IMR-90 (cell line): ENCODE results near the gene CNOT3. TPM values are rescaled to one million over a fixed set of nuclear protein-coding genes. Genes with fewer than 3 reads are reported as not detected.
A peak's percentile ranks its signal among the peaks of the same experiment; 100 is the strongest.

Experiments used
- ATAC-seq: fragments of 200-7000 bp; cut with Tn5 transposase; 2 replicates; pipeline ENCODE4 v1.9.1; 2020; ENCODE audit warnings: low read depth, mild to moderate bottlenecking, moderate library complexity
- Bru-seq: library from RNA; stranded (reverse); fragments of 400-500 nt; gene quantifications from one replicate; lab custom pipeline; 2021; lab: Mats Ljungman, UMichigan
- BruChase-seq, 2 experiments: library from RNA; stranded (reverse); fragments of 400-500 nt; gene quantifications; one replicate each; lab custom pipeline; 2021; lab: Mats Ljungman, UMichigan
- BruUV-seq: library from RNA; stranded (reverse); fragments of 400-500 nt; replicated peaks from 2 replicates; lab custom pipeline; 2021; lab: Mats Ljungman, UMichigan
- CTCF ChIA-PET: fragments of 300-600 bp; formaldehyde crosslinking; extraction: SDS; loops from one replicate; lab custom pipeline; 2021; ENCODE audit warnings: antibody characterized with exemption; lab: Yijun Ruan, JAX
- POLR2A ChIA-PET: fragments of 300-600 bp; sonication (Branson Sonifier 250); formaldehyde crosslinking; loops from one replicate; lab custom pipeline; 2022; ENCODE audit warnings: antibody characterized with exemption; ENCODE audit not compliant: unreplicated experiment; lab: Charles Lee
- DNase-seq: peaks from one replicate; pipeline ENCODE4 v3.0.0; 2013
- H2AFZ ChIP-seq: replicated peaks from 2 replicates; pipeline ENCODE3; 2013; ENCODE audit warnings: low read length, mild to moderate bottlenecking; ENCODE audit not compliant: poor library complexity
- H2AK5ac ChIP-seq: 2 replicates; pipeline ENCODE4 v1.6.1; 2013; ENCODE audit warnings: low read depth, low read length, inconsistent platforms
- H2AK9ac ChIP-seq: replicated peaks from 2 replicates; pipeline ENCODE3; 2013; ENCODE audit warnings: mild to moderate bottlenecking, low read depth, low read length, moderate library complexity; ENCODE audit not compliant: poor library complexity
- H2BK120ac ChIP-seq: 2 replicates; pipeline ENCODE4 v1.6.1; 2013; ENCODE audit warnings: low read depth, low read length, inconsistent platforms
- H2BK15ac ChIP-seq: 3 replicates; pipeline ENCODE4 v1.6.1; 2013; ENCODE audit warnings: low read depth, low read length, inconsistent platforms
- H2BK20ac ChIP-seq: 2 replicates; pipeline ENCODE4 v1.6.1; 2013; ENCODE audit warnings: low read depth, mild to moderate bottlenecking, inconsistent platforms, low read length, moderate library complexity
- H2BK5ac ChIP-seq: 2 replicates; pipeline ENCODE4 v1.6.1; 2013; ENCODE audit warnings: mild to moderate bottlenecking, low read depth, low read length, inconsistent platforms; ENCODE audit not compliant: poor library complexity, severe bottlenecking
- H3K14ac ChIP-seq: replicated peaks from 2 replicates; pipeline ENCODE4 v1.6.1; 2013; ENCODE audit warnings: low read depth, low read length, inconsistent platforms
- H3K18ac ChIP-seq: 2 replicates; pipeline ENCODE4 v1.6.1; 2013; ENCODE audit warnings: low read depth, low read length, control low read depth
- H3K23ac ChIP-seq: 2 replicates; pipeline ENCODE4 v1.6.1; 2013; ENCODE audit warnings: low read depth, low read length, inconsistent platforms
- H3K27ac ChIP-seq: 2 replicates; pipeline ENCODE4 v1.5.1; 2013; ENCODE audit warnings: mild to moderate bottlenecking, control low read depth, low read length; ENCODE audit not compliant: insufficient read depth
- H3K27me3 ChIP-seq: 2 replicates; pipeline ENCODE4 v1.6.1; 2013; ENCODE audit warnings: low read length; ENCODE audit not compliant: control insufficient read depth, insufficient read depth
- H3K36me3 ChIP-seq: 2 replicates; pipeline ENCODE4 v1.6.1; 2013; ENCODE audit warnings: low read length, mixed read lengths; ENCODE audit not compliant: control insufficient read depth, insufficient read depth
- H3K4ac ChIP-seq: 2 replicates; pipeline ENCODE4 v1.6.1; 2013; ENCODE audit warnings: low read depth, low read length, inconsistent platforms
- H3K4me1 ChIP-seq: 2 replicates; pipeline ENCODE4 v1.6.1; 2013; ENCODE audit warnings: low read length, mixed read lengths; ENCODE audit not compliant: control insufficient read depth, insufficient read depth
- H3K4me2 ChIP-seq: 2 replicates; pipeline ENCODE4 v1.6.1; 2013; ENCODE audit warnings: low read depth, mild to moderate bottlenecking, control low read depth, low read length, moderate library complexity
- H3K4me3 ChIP-seq: 2 replicates; pipeline ENCODE4 v1.5.1; 2013; ENCODE audit warnings: low read depth, mild to moderate bottlenecking, control low read depth, low read length, moderate library complexity; ENCODE audit not compliant: insufficient read depth
- H3K56ac ChIP-seq: 2 replicates; pipeline ENCODE4 v1.6.1; 2013; ENCODE audit warnings: low read length, inconsistent platforms; ENCODE audit not compliant: insufficient read depth; ENCODE audit errors: extremely low read depth
- H3K79me1 ChIP-seq, 2 experiments: 2 replicates each; pipeline ENCODE4 v1.6.1; 2013; ENCODE audit warnings: low read length in 2 of 2, inconsistent platforms in 1 of 2, low read depth in 1 of 2
- H3K9ac ChIP-seq: 2 replicates; pipeline ENCODE4 v1.6.1; 2013; ENCODE audit warnings: low read depth, low read length, control low read depth
- H3K9me1 ChIP-seq: 2 replicates; pipeline ENCODE4 v1.6.1; 2013; ENCODE audit warnings: low read length, inconsistent platforms; ENCODE audit not compliant: insufficient read depth
- H3K9me3 ChIP-seq: 2 replicates; pipeline ENCODE4 v1.6.1; 2013; ENCODE audit warnings: low read length; ENCODE audit not compliant: control insufficient read depth, insufficient read depth
- H4K20me1 ChIP-seq: 2 replicates; pipeline ENCODE4 v1.6.1; 2013; ENCODE audit warnings: low read length, inconsistent platforms; ENCODE audit not compliant: insufficient read depth
- H4K5ac ChIP-seq: 2 replicates; pipeline ENCODE4 v1.6.1; 2013; ENCODE audit warnings: mild to moderate bottlenecking, low read depth, low read length, control low read depth
- H4K8ac ChIP-seq, 2 experiments: 2 replicates each; pipeline ENCODE4 v1.6.1; 2013; ENCODE audit warnings: low read depth in 2 of 2, low read length in 2 of 2, control low read depth in 1 of 2, inconsistent platforms in 1 of 2
- H4K91ac ChIP-seq: 2 replicates; pipeline ENCODE4 v1.6.1; 2013; ENCODE audit warnings: low read depth, low read length, inconsistent platforms; ENCODE audit not compliant: insufficient read depth
- BHLHE40 ChIP-seq: fragments of 150-350 bp; IDR thresholded peaks from 2 replicates; pipeline ENCODE4 v1.6.1; 2016; ENCODE audit warnings: mild to moderate bottlenecking, low read depth, low read length
- CHD1 ChIP-seq: IDR thresholded peaks from 2 replicates; pipeline ENCODE4 v1.6.1; 2012; ENCODE audit warnings: low read depth, low read length, improper control_type of control experiment
- CTCF ChIP-seq: conservative IDR thresholded peaks from 2 replicates; pipeline ENCODE4 v1.5.1; 2012; ENCODE audit warnings: mild to moderate bottlenecking, low read depth, low read length, improper control_type of control experiment
- ELK1 ChIP-seq: fragments of 150-350 bp; IDR thresholded peaks from 2 replicates; pipeline ENCODE4 v1.6.1; 2016; ENCODE audit warnings: low read depth, mild to moderate bottlenecking, low read length, moderate library complexity, borderline replicate concordance
- MAFK ChIP-seq: IDR thresholded peaks from 2 replicates; pipeline ENCODE4 v1.6.1; 2012; ENCODE audit warnings: low read depth, low read length, improper control_type of control experiment
- MAZ ChIP-seq: IDR thresholded peaks from 2 replicates; pipeline ENCODE4 v1.6.1; 2012; ENCODE audit warnings: low read depth, mild to moderate bottlenecking, low read length, improper control_type of control experiment, moderate library complexity, borderline replicate concordance
- MXI1 ChIP-seq: IDR thresholded peaks from 2 replicates; pipeline ENCODE4 v1.6.1; 2012; ENCODE audit warnings: low read depth, mild to moderate bottlenecking, low read length, moderate library complexity, borderline replicate concordance
- POLR2A ChIP-seq: IDR thresholded peaks from 2 replicates; pipeline ENCODE4 v1.6.1; 2012; ENCODE audit warnings: mild to moderate bottlenecking, low read depth, low read length
- RAD21 ChIP-seq: IDR thresholded peaks from 2 replicates; pipeline ENCODE4 v1.6.1; 2012; ENCODE audit warnings: low read length, improper control_type of control experiment
- RCOR1 ChIP-seq: IDR thresholded peaks from 2 replicates; pipeline ENCODE4 v1.6.1; 2012; ENCODE audit warnings: mild to moderate bottlenecking, low read length, improper control_type of control experiment; ENCODE audit not compliant: insufficient replicate concordance
- RFX5 ChIP-seq: IDR thresholded peaks from 2 replicates; pipeline ENCODE4 v1.8.0; 2012; ENCODE audit warnings: low read depth, mild to moderate bottlenecking, low read length, moderate library complexity
- WGBS, 2 experiments: methylation state at CpG; one replicate each; pipeline versions ENCODE4 v1.1.5 to v1.1.7; 2013; ENCODE audit warnings: missing lambda C conversion rate in 2 of 2; ENCODE audit not compliant: insufficient read length in 1 of 2; ENCODE audit errors: extremely low coverage in 2 of 2; 5-methylcytosine and 5-hydroxymethylcytosine counted together
- dilution Hi-C: fragments of 300-500 bp; cut with HindIII; formaldehyde crosslinking; loops from one replicate; pipeline ENCODE4 v1.14.3; 2018; ENCODE audit warnings: low sequenced_read_pairs; ENCODE audit not compliant: unreplicated experiment
- in situ Hi-C: fragments of 300-500 bp; cut with MboI; formaldehyde crosslinking; loops from 3 replicates; pipeline ENCODE4 v1.14.3; 2019; ENCODE audit warnings: low sequenced_read_pairs, inconsistent platforms, mixed read lengths
- intact Hi-C: fragments of 100-400 bp; cut with micrococcal nuclease; formaldehyde crosslinking; loops from 2 replicates; pipeline ENCODE4 v1.10.0; 2022
- long read RNA-seq: library from polyadenylated mRNA; unstranded; transcript quantifications from one replicate; pipeline ENCODE4 v2.0.0, GENCODE V29; 2021; ENCODE audit not compliant: unreplicated experiment
- polyA plus RNA-seq, 3 experiments: library from polyadenylated mRNA; depleted of rRNA; stranded (reverse); fragments of >200 nt; gene quantifications; 2 replicates each; pipeline ENCODE4 v1.2.3, GENCODE V29; 2012; ENCODE audit warnings: low replicate concordance in 1 of 3
- total RNA-seq: library from RNA; depleted of rRNA; stranded (reverse); fragments of >200 nt; gene quantifications from 2 replicates; pipeline ENCODE4 v1.2.3, GENCODE V29; 2012; rRNA removed

CNOT3 gene
- 5.4 and 10.6 TPM in 2 replicates for total RNA-seq
- 19.9 and 26.7 TPM in 2 replicates for polyA plus RNA-seq (2012; rRNA removed)
- polyA plus RNA-seq (2012; cell fraction: cytosol; rRNA removed) = 15.1 and 18.3 TPM in 2 replicates
- polyA plus RNA-seq (2012; cell fraction: nucleus; rRNA removed; ENCODE audit: low replicate concordance) = 31.9 and 33.6 TPM in 2 replicates
- percentile 72 among the genes with signal in this experiment for Bru-seq, nascent RNA
- BruChase-seq, experiment 1, labeled RNA remaining after a 6-hour chase = percentile 75 among the genes with signal in this experiment
- BruChase-seq, experiment 2, labeled RNA remaining after a 2-hour chase = percentile 72 among the genes with signal in this experiment
- long read RNA-seq, partial matches to known transcripts = 4 of 10 reads
- long read RNA-seq, other reads (novel, unspliced or antisense) = 6 of 10 reads

- 0% methylated on average over 5 of the region's 103 CpGs; no CpG with 5 or more reads in 1 of the 2 experiments for WGBS, 2 experiments
- in situ Hi-C loops = loop anchor here (25.0 kb wide), 1 partner anchor 1524 kb away; the partner anchor contains the start of gene U2AF2
- no peak for TF ChIP-seq MXI1
- no peak for TF ChIP-seq RAD21
- TF ChIP-seq RFX5 = no peak
- TF ChIP-seq CTCF = 0 out of 2 replicates have a peak, but pooled peaks have one; percentile 13
- no peak for TF ChIP-seq CHD1
- TF ChIP-seq BHLHE40 = no peak
- no peak for TF ChIP-seq MAFK
- TF ChIP-seq POLR2A = peak; percentile 87
- TF ChIP-seq ELK1 = no peak
- no peak for TF ChIP-seq RCOR1
- TF ChIP-seq MAZ = peak; percentile 43; the same call in 1 of the 2 replicates
Measured at GRCh38 chr19:54137699-54138488, at the start of gene CNOT3. TSS of gene CNOT3 (plus strand) at chr19:54137762. CDS start at chr19:54142979, 5,217 bp downstream.

More at GRCh38 chr19:54137699-54138488, at the start of gene CNOT3:
- Histone ChIP-seq H3K4me3 (peak within 1 kb of the TSS; percentile 51), H4K8ac (peak within 1 kb of the TSS in 1 of 2 experiments; percentile 54; a peak in 1 of 4 replicates), H3K23ac (peak within 1 kb of the TSS; percentile 45), H3K18ac (no peak within 1 kb of the TSS), H3K79me1 (peaks cover 4 to 45% of the 10 kb centered on the region in 2 experiments), H3K9me1 (peaks cover 16% of the 10 kb centered on the region), H3K56ac (no peak within 1 kb of the TSS; the same call in 1 of the 2 replicates), H3K27me3 (no peaks in the 10 kb centered on the region), H4K20me1 (peaks cover 48% of the 10 kb centered on the region), H2AK5ac (peak within 1 kb of the TSS; percentile 78), H3K14ac (peak within 1 kb of the TSS; percentile 21), H3K9me3 (no peaks in the 10 kb centered on the region), H3K4me2 (peak within 1 kb of the TSS; percentile 80), H3K4ac (peak within 1 kb of the TSS; percentile 61), H2BK20ac (no peak within 1 kb of the TSS), H2BK120ac (no peak within 1 kb of the TSS), H4K91ac (peak within 1 kb of the TSS; percentile 55; the same call in 1 of the 2 replicates), H3K27ac (peak within 1 kb of the TSS; percentile 71), H3K4me1 (peaks cover 10% of the 10 kb centered on the region), H2BK5ac (peak within 1 kb of the TSS; percentile 67), H4K5ac (no peak within 1 kb of the TSS), H2BK15ac (no peak within 1 kb of the TSS), H2AFZ (peak within 1 kb of the TSS; percentile 90), H3K36me3 (peaks cover 14% of the 10 kb centered on the region), H3K9ac (peak within 1 kb of the TSS; percentile 68), H2AK9ac (peak within 1 kb of the TSS; percentile 98)
- DNase-seq (no peak), ATAC-seq (no peak)
- intact Hi-C loops = loop anchor here (1.0 to 2.0 kb wide), 3 partner anchors 21 to 269 kb away; partner anchors contain the start of genes LENG1, PRPF31 and TFPT
- CTCF ChIA-PET = interaction anchor here (1.1 kb wide), 1 partner anchor 72 kb away, joined by 3 read pairs; no protein-coding TSS in a partner anchor
- dilution Hi-C loops = no loop called here
- POLR2A ChIA-PET = interaction anchor here (0.7 to 1.8 kb wide), 3 partner anchors 21 to 63 kb away, joined by 3 to 5 read pairs (median 5); partner anchors contain the start of genes LENG1, PRPF31, RPS9 and TFPT
- no TSS peak for BruUV-seq
